Measurements from ENCODE around the gene CLEC18A.

DNA sequence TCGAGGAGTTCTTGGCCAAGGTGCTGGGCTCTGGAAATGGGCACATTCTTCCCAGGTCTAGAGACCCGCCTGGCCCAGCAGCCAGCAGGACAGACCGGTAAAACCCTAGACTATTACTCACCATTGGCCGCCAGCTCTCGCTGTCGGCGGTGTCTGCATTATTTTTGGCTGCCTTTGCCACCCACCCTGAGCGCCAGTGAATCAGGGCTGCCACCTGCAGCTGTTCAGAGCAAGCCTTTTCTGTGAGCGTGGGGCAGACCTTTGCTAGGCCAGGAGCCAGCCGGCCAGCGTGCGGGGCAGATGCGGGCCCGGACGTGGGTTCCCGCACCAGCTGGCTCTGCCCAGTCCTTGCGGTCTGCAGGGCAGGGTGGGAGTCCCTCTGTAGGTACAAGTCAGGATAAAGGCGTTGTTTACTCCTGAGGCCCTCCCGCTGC lies 15.8 kb upstream of the CLEC18A start:
- TF ChIP-seq POLR2A (IDR thresholded peaks at IDR 0.05; ENCODE audit: control extremely low read depth in 1 of 2, low read depth in 2 of 2, low read length in 2 of 2) (no peak), POLR2AphosphoS5 (IDR thresholded peaks at IDR 0.05; ENCODE audit: low read depth, low read length) (no peak), CEBPB (IDR thresholded peaks at IDR 0.05; ENCODE audit: low read depth, low read length) (no peak), EGR1 (IDR thresholded peaks at IDR 0.05; ENCODE audit: borderline replicate concordance, low read depth, low read length) (no peak), TAF1 (IDR thresholded peaks at IDR 0.05; ENCODE audit: low read depth, low read length) (no peak)
- TF ChIP-seq, protein P1, sequence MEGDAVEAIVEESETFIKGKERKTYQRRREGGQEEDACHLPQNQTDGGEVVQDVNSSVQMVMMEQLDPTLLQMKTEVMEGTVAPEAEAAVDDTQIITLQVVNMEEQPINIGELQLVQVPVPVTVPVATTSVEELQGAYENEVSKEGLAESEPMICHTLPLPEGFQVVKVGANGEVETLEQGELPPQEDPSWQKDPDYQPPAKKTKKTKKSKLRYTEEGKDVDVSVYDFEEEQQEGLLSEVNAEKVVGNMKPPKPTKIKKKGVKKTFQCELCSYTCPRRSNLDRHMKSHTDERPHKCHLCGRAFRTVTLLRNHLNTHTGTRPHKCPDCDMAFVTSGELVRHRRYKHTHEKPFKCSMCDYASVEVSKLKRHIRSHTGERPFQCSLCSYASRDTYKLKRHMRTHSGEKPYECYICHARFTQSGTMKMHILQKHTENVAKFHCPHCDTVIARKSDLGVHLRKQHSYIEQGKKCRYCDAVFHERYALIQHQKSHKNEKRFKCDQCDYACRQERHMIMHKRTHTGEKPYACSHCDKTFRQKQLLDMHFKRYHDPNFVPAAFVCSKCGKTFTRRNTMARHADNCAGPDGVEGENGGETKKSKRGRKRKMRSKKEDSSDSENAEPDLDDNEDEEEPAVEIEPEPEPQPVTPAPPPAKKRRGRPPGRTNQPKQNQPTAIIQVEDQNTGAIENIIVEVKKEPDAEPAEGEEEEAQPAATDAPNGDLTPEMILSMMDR (IDR thresholded peaks at IDR 0.05; ENCODE audit: control extremely low read depth in 1 of 3, insufficient read depth in 1 of 3, low read depth in 1 of 3, low read length in 3 of 3), result no peak

All from H1 (cell line).